IPS-NIHi7 (cell line): Measurements from ENCODE around the gene CEMIP2.
"Not testable (repeated sequence)": the region's sequence is repeated elsewhere in the genome, so short reads cannot be mapped to it uniquely, and the experiment has no call there.

ENCODE experiments used
- DNase-seq: peaks from one replicate; pipeline ENCODE4 v3.0.0; 2012; ENCODE audit warnings: mixed read lengths; ENCODE audit errors: extremely low spot score

The CEMIP2 gene

GRCh38 chr9:71709384-71709783 lies 58.9 kb downstream of the CEMIP2 start:
- DNase-seq, result no peak

GRCh38 chr9:71706176-71706575 lies 62.1 kb downstream of the CEMIP2 start:
- DNase-seq, result no peak

GRCh38 chr9:71704796-71705195 lies 63.5 kb downstream of the CEMIP2 start:
- no peak for DNase-seq

- no peak for DNase-seq
These were observed 65.0 kb downstream of the CEMIP2 start for GRCh38 chr9:71703172-71703872.

- no peak for DNase-seq
These were observed 70.4 kb downstream of the CEMIP2 start for GRCh38 chr9:71697882-71698281.

- DNase-seq, result no peak
These were observed 74.0 kb downstream of the CEMIP2 start for GRCh38 chr9:71694332-71694731.

GRCh38 chr9:71693607-71694006 lies 74.7 kb downstream of the CEMIP2 start:
- DNase-seq, result no peak

GRCh38 chr9:71692337-71692736 lies 76.0 kb downstream of the CEMIP2 start:
- no peak for DNase-seq

GRCh38 chr9:71691576-71691975 lies 76.7 kb downstream of the CEMIP2 start:
- not testable (repeated sequence) for DNase-seq

GRCh38 chr9:71690689-71691435 lies 77.5 kb downstream of the CEMIP2 start:
- DNase-seq, result no peak

- no peak for DNase-seq
These were observed 78.1 kb downstream of the CEMIP2 start for GRCh38 chr9:71690063-71690688.

- no peak for DNase-seq
These were observed 80.6 kb downstream of the CEMIP2 start for GRCh38 chr9:71687676-71688075.

GRCh38 chr9:71685988-71686387 lies 82.3 kb downstream of the CEMIP2 start:
- DNase-seq, result no peak

- DNase-seq, result no peak
These were observed 82.9 kb downstream of the CEMIP2 start for GRCh38 chr9:71685394-71685793.

GRCh38 chr9:71684566-71684965 lies 83.7 kb downstream of the CEMIP2 start:
- DNase-seq, result no peak

GRCh38 chr9:71683598-71684235 lies 84.6 kb downstream of the CEMIP2 start:
- peak; percentile 44 for DNase-seq

- DNase-seq, result no peak
These were observed 86.5 kb downstream of the CEMIP2 start for GRCh38 chr9:71681708-71682272.

- no peak for DNase-seq
These were observed 87.1 kb downstream of the CEMIP2 start for GRCh38 chr9:71681104-71681707.

- no peak for DNase-seq
These were observed 87.9 kb downstream of the CEMIP2 start for GRCh38 chr9:71680189-71680980.

- DNase-seq, result no peak
These were observed 89.3 kb downstream of the CEMIP2 start for GRCh38 chr9:71678999-71679398.

GRCh38 chr9:71677209-71677608 lies 91.1 kb downstream of the CEMIP2 start:
- DNase-seq, result no peak
